C4-2B (cell line): ENCODE measurements around the gene IRAK3.

Experiments
- ZFX ChIP-seq: fragments of 450-650 bp; IDR thresholded peaks from 2 replicates; pipeline ENCODE4 v1.6.1; 2017
- TF ChIP-seq, protein P1 (sequence below): fragments of 450-650 bp; conservative IDR thresholded peaks from 2 replicates; pipeline ENCODE4 v1.5.1; 2017; ENCODE audit warnings: mild to moderate bottlenecking

DNA sequence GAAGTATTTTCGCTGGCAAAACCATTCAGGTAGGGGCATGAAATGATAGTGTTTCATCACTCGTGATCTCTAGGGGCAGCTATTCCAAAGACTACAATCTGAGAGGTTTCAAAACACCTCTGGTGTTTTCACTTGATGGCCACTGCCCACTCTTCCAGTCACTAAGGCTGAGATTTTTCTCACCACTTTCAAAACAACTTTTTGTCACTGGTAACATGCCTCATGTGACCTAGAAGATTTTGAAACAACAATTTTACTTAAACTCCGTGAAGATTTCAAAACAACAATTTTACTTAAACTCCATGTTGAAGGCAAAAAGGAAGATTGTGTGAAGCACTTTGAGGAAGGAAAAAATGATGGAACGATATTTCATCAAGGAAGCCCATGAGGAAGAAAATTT lies 1.2 kb upstream of the IRAK3 start:
- TF ChIP-seq, protein P1, sequence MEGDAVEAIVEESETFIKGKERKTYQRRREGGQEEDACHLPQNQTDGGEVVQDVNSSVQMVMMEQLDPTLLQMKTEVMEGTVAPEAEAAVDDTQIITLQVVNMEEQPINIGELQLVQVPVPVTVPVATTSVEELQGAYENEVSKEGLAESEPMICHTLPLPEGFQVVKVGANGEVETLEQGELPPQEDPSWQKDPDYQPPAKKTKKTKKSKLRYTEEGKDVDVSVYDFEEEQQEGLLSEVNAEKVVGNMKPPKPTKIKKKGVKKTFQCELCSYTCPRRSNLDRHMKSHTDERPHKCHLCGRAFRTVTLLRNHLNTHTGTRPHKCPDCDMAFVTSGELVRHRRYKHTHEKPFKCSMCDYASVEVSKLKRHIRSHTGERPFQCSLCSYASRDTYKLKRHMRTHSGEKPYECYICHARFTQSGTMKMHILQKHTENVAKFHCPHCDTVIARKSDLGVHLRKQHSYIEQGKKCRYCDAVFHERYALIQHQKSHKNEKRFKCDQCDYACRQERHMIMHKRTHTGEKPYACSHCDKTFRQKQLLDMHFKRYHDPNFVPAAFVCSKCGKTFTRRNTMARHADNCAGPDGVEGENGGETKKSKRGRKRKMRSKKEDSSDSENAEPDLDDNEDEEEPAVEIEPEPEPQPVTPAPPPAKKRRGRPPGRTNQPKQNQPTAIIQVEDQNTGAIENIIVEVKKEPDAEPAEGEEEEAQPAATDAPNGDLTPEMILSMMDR = no peak
- TF ChIP-seq ZFX = no peak
